ENCODE data around the gene EVI5L. TPM values are rescaled to one million over a fixed set of nuclear protein-coding genes. Genes with fewer than 3 reads are reported as not detected.

Gene EVI5L
- total RNA-seq, 1 experiment from 2014 or later: 6.4 TPM

DNA sequence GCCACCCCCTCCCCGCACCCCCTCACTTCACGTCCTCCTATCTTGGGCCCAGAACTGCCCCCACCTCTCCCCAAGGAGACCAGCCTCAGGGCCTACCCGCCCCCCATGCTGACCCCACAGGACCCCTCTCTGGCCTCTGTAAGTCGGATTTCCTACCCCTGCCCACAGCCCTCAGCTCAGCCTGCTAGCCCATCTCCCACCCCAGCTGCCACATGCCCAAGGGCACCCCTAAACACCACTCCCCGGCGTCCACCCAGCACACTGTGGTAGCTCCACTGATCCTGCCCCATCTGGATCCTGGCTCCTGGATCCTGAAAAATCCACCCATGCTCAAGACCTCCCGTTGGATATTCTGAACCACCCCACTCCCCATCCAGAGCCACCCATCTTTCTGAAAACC is 805 bp downstream of the EVI5L start:
- H3K4me3 ChIP-seq (ENCODE audit: low read depth in 2 of 2, low read length in 2 of 2): peak overlapping the region; percentile 35 to 45; a peak in 3 of 4 replicates
- in situ Hi-C loops (cut with HindIII; ENCODE audit: low pct_unique_long_range_greater_than_20kb, low sequenced_read_pairs) (no loop called here), intact Hi-C loops (cut with micrococcal nuclease; ENCODE audit: unreplicated experiment) (no loop called here)
- CTCF ChIA-PET: interaction anchor here (0.6 to 1.2 kb wide), 2 partner anchors 240 to 262 kb away, joined by 3 read pairs; no protein-coding TSS in a partner anchor
- no peaks in the 10 kb centered on the region; the same call in 1 of the 2 replicates for H3K4me1 ChIP-seq (ENCODE audit: control insufficient read depth, insufficient read depth, low read length)
- ATAC-seq (no peak), DNase-seq (ENCODE audit: low read depth, low spot score) (no peak)
- no TSS peak for BruUV-seq (replicated peaks)
- no peaks in the 10 kb centered on the region for H3K36me3 ChIP-seq (ENCODE audit: control insufficient read depth, insufficient read depth, low read length)
- TF ChIP-seq SIN3A (IDR thresholded peaks at IDR 0.05; ENCODE audit: borderline replicate concordance, insufficient read depth, low read depth, low read length): no peak
- TF ChIP-seq POLR2AphosphoS5 (IDR thresholded peaks at IDR 0.05; ENCODE audit: low read depth, low read length): no peak
- no peak for TF ChIP-seq TCF7L2 (IDR thresholded peaks at IDR 0.05; ENCODE audit: low read depth, low read length)
- POLR2A ChIA-PET: interaction anchor here (0.7 kb wide), 1 partner anchor 94 kb away, joined by 7 read pairs; no protein-coding TSS in a partner anchor
- no peaks in the 10 kb centered on the region for H3K9me3 ChIP-seq (ENCODE audit: control insufficient read depth, insufficient read depth, low read depth, low read length)
- H3K27ac ChIP-seq (ENCODE audit: low read length): no peak overlapping the region
- no peaks in the 10 kb centered on the region for H3K27me3 ChIP-seq (ENCODE audit: control insufficient read depth, insufficient read depth, low read length)

DNA sequence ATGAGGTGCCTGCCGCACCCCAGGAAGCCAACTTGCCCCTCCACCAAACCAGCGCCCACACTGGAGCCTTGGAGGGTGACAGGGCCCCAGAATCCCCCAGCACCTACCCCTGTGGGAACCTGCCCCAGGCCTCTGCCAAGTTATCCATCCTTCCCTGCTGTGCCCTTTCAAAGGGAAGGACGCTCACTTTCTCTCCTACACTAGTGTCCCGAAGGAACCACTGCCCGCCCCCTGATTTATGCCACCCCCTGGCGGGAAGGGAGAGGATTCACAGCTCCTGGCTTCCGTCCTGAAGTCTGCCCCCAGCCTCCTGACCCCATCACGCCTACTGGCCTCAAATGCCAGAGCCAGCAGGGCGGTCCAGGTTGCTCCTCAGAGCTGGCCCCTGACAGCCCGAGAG is 1.4 kb downstream of the EVI5L start:
- no peak for ATAC-seq
- ChIA-PET CTCF (interaction anchor here (1.1 to 1.2 kb wide), 3 partner anchors 13 to 263 kb away, joined by 3 read pairs; no protein-coding TSS in a partner anchor), POLR2A (no interaction called here)
- Histone ChIP-seq H3K27me3 (ENCODE audit: control insufficient read depth, insufficient read depth, low read length) (no peaks in the 10 kb centered on the region), H3K4me1 (ENCODE audit: control insufficient read depth, insufficient read depth, low read length) (no peaks in the 10 kb centered on the region; the same call in 1 of the 2 replicates), H3K4me3 (ENCODE audit: low read depth in 2 of 2, low read length in 2 of 2) (no peak overlapping the region), H3K36me3 (ENCODE audit: control insufficient read depth, insufficient read depth, low read length) (no peaks in the 10 kb centered on the region), H3K27ac (ENCODE audit: low read length) (no peak overlapping the region), H3K9me3 (ENCODE audit: control insufficient read depth, insufficient read depth, low read depth, low read length) (no peaks in the 10 kb centered on the region)
- no TSS peak for BruUV-seq (replicated peaks)
- TF ChIP-seq, protein P1, sequence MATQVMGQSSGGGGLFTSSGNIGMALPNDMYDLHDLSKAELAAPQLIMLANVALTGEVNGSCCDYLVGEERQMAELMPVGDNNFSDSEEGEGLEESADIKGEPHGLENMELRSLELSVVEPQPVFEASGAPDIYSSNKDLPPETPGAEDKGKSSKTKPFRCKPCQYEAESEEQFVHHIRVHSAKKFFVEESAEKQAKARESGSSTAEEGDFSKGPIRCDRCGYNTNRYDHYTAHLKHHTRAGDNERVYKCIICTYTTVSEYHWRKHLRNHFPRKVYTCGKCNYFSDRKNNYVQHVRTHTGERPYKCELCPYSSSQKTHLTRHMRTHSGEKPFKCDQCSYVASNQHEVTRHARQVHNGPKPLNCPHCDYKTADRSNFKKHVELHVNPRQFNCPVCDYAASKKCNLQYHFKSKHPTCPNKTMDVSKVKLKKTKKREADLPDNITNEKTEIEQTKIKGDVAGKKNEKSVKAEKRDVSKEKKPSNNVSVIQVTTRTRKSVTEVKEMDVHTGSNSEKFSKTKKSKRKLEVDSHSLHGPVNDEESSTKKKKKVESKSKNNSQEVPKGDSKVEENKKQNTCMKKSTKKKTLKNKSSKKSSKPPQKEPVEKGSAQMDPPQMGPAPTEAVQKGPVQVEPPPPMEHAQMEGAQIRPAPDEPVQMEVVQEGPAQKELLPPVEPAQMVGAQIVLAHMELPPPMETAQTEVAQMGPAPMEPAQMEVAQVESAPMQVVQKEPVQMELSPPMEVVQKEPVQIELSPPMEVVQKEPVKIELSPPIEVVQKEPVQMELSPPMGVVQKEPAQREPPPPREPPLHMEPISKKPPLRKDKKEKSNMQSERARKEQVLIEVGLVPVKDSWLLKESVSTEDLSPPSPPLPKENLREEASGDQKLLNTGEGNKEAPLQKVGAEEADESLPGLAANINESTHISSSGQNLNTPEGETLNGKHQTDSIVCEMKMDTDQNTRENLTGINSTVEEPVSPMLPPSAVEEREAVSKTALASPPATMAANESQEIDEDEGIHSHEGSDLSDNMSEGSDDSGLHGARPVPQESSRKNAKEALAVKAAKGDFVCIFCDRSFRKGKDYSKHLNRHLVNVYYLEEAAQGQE (IDR thresholded peaks at IDR 0.05; ENCODE audit: insufficient read depth in 1 of 2, low read depth in 2 of 2, low read length in 1 of 2): no peak
- TF ChIP-seq POLR2AphosphoS5 (IDR thresholded peaks at IDR 0.05; ENCODE audit: low read depth, low read length) (no peak), SIN3A (IDR thresholded peaks at IDR 0.05; ENCODE audit: borderline replicate concordance, insufficient read depth, low read depth, low read length) (no peak), TCF7L2 (IDR thresholded peaks at IDR 0.05; ENCODE audit: low read depth, low read length) (no peak)
- TF ChIP-seq, protein P2, sequence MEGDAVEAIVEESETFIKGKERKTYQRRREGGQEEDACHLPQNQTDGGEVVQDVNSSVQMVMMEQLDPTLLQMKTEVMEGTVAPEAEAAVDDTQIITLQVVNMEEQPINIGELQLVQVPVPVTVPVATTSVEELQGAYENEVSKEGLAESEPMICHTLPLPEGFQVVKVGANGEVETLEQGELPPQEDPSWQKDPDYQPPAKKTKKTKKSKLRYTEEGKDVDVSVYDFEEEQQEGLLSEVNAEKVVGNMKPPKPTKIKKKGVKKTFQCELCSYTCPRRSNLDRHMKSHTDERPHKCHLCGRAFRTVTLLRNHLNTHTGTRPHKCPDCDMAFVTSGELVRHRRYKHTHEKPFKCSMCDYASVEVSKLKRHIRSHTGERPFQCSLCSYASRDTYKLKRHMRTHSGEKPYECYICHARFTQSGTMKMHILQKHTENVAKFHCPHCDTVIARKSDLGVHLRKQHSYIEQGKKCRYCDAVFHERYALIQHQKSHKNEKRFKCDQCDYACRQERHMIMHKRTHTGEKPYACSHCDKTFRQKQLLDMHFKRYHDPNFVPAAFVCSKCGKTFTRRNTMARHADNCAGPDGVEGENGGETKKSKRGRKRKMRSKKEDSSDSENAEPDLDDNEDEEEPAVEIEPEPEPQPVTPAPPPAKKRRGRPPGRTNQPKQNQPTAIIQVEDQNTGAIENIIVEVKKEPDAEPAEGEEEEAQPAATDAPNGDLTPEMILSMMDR (IDR thresholded peaks at IDR 0.05): no peak; the same call in 1 of the 2 replicates
- DNase-seq (ENCODE audit: low read depth, low spot score): no peak
- in situ Hi-C loops (cut with HindIII; ENCODE audit: low pct_unique_long_range_greater_than_20kb, low sequenced_read_pairs) (no loop called here), intact Hi-C loops (cut with micrococcal nuclease; ENCODE audit: unreplicated experiment) (no loop called here)

DNA sequence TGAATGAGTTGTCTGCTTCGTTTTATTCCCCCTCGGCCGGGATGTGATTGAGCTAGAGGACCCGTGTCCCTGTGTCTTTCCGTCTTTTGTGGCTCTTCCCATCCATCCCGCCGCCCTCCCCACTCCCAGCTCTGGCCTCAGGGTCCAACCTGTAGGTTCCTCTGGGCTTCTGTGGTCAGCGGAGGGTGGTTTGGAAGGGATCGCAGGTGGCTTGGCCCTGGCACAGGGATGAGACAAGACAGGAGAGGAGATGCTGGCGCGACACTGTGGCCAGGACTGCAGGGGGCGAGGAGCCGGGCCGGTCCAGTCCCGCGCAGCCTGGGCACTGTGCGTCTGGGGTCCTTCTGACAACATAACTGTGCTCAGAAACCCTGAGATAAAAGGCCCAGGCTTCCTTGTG is 2.0 kb downstream of the EVI5L start:
- ChIA-PET POLR2A (no interaction called here), CTCF (interaction anchor here (1.1 to 1.2 kb wide), 3 partner anchors 12 to 263 kb away, joined by 3 read pairs; no protein-coding TSS in a partner anchor)
- Histone ChIP-seq H3K4me3 (ENCODE audit: low read depth in 2 of 2, low read length in 2 of 2) (no peak overlapping the region), H3K9me3 (ENCODE audit: control insufficient read depth, insufficient read depth, low read depth, low read length) (no peaks in the 10 kb centered on the region), H3K27ac (ENCODE audit: low read length) (no peak overlapping the region), H3K4me1 (ENCODE audit: control insufficient read depth, insufficient read depth, low read length) (no peaks in the 10 kb centered on the region; the same call in 1 of the 2 replicates), H3K27me3 (ENCODE audit: control insufficient read depth, insufficient read depth, low read length) (no peaks in the 10 kb centered on the region), H3K36me3 (ENCODE audit: control insufficient read depth, insufficient read depth, low read length) (no peaks in the 10 kb centered on the region)
- ATAC-seq: no peak
- no peak for DNase-seq (ENCODE audit: low read depth, low spot score)
- intact Hi-C loops (cut with micrococcal nuclease; ENCODE audit: unreplicated experiment): no loop called here
- in situ Hi-C loops (cut with HindIII; ENCODE audit: low pct_unique_long_range_greater_than_20kb, low sequenced_read_pairs): no loop called here
- TF ChIP-seq POLR2AphosphoS5 (IDR thresholded peaks at IDR 0.05; ENCODE audit: low read depth, low read length) (no peak), SIN3A (IDR thresholded peaks at IDR 0.05; ENCODE audit: borderline replicate concordance, insufficient read depth, low read depth, low read length) (no peak), TCF7L2 (IDR thresholded peaks at IDR 0.05; ENCODE audit: low read depth, low read length) (no peak)
- TF ChIP-seq, protein P2 (IDR thresholded peaks at IDR 0.05): no peak
- TF ChIP-seq, protein P1 (IDR thresholded peaks at IDR 0.05; ENCODE audit: insufficient read depth in 1 of 2, low read depth in 2 of 2, low read length in 1 of 2): no peak
- no TSS peak for BruUV-seq (replicated peaks)

Measured in Panc1 (cell line).